Cardiac septum (tissue), 1 donor: ENCODE measurements around the gene TMEM258. TPM values are rescaled to one million over a fixed set of nuclear protein-coding genes. Genes with fewer than 3 reads are reported as not detected.

Experiments used
- DNase-seq: peaks from one replicate; pipeline ENCODE4 v3.0.0-alpha.2; 2020; ENCODE audit warnings: low spot score
- intact Hi-C: fragments of 100-400 bp; cut with DNase I; formaldehyde crosslinking; loops from one replicate; pipeline ENCODE4 v1.14.0; 2022
- total RNA-seq: library from RNA; stranded (reverse); fragmentation: NEBNext Ultra II Directional; extraction: Animal tissue kit (Norgen Biotek cat#: 25700); gene quantifications from one replicate; pipeline ENCODE4 v1.2.1, GENCODE V29; 2021
- donor health status: DM: no; HTN: no; CAD: no.

The TMEM258 gene
- total RNA-seq, 1 donor from 2014 or later, result 97.1 TPM

DNA sequence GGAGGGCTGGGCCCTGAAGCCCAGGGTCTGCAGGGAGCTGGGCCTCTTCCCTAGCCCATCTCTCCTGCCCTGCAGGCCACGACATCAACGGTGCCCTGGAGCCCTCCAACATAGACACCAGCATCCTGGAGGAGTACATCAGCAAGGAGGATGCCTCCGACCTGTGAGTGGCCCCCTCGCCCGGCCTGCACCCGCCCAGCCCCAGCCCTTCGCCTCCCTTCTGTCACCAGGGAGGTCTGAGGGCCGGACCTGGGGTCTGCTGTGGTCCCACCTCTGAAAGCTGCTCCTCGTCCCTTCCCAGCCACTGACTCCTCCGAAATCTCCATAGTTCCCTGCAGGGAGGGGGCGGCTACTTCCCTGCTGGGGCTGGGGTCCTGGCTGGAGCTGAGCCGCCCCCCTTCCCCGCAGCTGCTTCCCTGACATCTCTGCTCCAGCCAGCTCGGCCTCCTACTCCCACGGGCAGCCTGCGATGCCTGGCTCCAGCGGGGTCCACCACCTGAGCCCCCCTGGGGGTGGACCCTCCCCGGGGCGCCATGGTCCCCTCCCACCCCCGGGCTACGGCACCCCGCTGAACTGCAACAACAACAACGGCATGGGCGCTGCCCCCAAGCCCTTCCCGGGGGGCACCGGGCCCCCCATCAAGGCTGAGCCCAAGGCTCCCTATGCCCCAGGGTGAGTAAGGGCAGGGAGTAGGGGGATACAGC is 26.7 kb downstream of the TMEM258 start:
- DNase-seq, result no peak
- intact Hi-C loops, result no loop called here

GRCh38 chr11:61764606-61765260 is 27.7 kb downstream of the TMEM258 start:
- intact Hi-C loops, result no loop called here
- DNase-seq, result no peak

DNA sequence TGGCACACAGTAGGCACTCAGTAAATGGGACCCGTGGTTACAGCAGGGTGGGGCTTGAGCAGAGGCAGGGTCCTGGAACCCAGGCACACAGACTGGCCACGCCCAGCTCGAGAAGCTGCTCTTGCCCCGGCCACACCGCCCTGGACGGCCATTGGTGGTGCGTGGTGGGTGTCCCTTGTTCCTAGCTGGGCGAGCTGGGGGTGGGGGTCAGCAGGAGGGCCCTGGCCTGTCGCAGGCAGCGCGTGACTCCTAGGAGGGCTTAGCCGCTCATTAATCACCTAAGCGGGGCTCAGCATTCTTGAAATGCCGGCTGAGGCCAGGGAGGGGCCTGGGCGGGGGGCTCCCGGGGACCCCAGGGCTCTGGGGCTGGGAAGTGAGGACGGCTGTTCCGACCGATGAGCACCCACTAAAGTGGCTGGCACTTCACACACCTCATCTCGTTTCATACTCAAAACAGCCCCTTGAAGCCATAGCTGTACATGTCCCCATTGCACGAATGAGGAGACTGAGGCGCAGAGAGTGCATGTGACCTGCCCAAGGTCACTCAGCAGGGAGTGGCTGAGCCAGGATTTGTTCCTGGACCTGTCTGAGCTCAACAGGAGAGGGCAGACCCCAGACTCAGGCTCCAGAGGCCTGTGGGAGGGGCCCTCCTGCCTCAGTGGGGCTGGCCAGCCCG is 28.3 kb downstream of the TMEM258 start:
- no peak for DNase-seq
- intact Hi-C loops, result no loop called here

- intact Hi-C loops, result no loop called here
- DNase-seq, result no peak
Observed at GRCh38 chr11:61762798-61763197, 29.6 kb downstream of the TMEM258 start.

DNA sequence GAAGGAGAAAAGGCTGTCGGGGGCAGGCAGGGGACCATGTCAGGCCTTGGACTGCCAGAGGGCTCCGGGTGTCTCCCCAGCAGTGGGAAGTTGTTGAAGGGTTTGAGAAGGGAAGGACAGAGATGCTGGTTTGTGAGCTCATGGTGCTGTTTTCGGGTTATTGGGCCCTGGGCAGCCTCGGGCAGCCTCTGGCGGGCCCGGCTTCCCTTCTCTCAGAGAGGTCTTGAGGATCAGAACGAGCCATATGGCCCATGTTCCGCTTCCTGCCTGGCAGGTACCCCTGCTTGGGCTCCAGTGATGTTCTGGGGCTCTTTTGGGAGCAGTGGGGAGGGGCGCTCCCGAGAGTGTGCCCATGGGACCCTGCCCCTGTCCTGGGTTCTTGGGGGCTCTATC is 30.2 kb downstream of the TMEM258 start:
- no peak for DNase-seq
- intact Hi-C loops, result no loop called here

- DNase-seq, result no peak
- intact Hi-C loops, result no loop called here
Observed at GRCh38 chr11:61761440-61762222, 30.8 kb downstream of the TMEM258 start.

GRCh38 chr11:61760946-61761345 is 31.5 kb downstream of the TMEM258 start:
- intact Hi-C loops, result no loop called here
- no peak for DNase-seq

DNA sequence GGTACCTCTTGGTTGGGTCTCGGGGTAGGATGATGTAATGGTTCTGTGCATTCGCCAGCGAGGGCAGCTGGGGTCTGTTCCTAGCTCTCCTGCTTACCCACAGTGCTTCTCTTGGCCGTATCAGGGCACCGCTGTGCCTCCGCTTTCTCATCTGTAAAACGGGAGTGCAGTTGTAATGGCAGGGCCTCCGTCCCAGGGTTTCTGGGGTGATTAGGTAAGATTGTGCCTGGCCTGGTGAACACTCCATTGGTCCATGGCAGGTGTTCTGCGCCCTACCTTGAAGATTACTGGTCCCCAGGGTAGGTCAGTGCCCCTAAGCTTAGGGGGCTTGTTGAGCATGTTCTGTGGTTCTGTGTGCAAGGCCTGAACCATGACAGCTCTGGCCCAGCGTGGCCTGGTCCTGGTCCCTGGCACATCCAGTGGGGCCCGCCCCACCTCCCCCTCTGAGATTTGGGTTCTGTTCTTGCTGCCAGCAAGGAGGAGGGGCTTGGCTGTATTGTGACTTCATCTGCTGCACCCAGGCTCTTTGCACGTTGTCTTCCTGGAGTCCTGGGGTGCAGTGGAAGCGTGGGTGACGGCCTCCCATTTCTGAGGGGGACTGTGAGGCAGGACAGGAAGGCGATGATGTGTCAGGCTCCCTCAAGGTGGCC is 35.1 kb downstream of the TMEM258 start:
- intact Hi-C loops, result no loop called here

GRCh38 chr11:61756452-61757212 is 35.8 kb downstream of the TMEM258 start:
- intact Hi-C loops, result no loop called here
- DNase-seq, result no peak

More for the DNA sequence above, 35.1 kb downstream of the TMEM258 start:
- DNase-seq, result no peak

DNA sequence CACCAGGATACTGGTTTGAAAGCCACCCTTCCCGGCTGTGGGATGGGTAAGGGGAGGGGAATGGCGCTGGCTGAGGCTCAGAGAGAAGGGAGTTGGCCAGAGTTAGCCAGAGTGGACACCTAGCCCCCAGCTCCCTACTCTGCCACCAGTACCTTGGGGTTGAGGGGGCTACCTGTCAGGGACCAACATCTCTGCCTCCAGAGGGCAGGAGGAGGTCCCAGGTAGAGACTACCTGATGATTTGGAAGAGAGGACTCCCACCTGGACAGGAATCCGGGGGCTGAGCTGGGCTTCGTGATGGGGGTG is 36.3 kb downstream of the TMEM258 start:
- no peak for DNase-seq
- intact Hi-C loops, result no loop called here

DNA sequence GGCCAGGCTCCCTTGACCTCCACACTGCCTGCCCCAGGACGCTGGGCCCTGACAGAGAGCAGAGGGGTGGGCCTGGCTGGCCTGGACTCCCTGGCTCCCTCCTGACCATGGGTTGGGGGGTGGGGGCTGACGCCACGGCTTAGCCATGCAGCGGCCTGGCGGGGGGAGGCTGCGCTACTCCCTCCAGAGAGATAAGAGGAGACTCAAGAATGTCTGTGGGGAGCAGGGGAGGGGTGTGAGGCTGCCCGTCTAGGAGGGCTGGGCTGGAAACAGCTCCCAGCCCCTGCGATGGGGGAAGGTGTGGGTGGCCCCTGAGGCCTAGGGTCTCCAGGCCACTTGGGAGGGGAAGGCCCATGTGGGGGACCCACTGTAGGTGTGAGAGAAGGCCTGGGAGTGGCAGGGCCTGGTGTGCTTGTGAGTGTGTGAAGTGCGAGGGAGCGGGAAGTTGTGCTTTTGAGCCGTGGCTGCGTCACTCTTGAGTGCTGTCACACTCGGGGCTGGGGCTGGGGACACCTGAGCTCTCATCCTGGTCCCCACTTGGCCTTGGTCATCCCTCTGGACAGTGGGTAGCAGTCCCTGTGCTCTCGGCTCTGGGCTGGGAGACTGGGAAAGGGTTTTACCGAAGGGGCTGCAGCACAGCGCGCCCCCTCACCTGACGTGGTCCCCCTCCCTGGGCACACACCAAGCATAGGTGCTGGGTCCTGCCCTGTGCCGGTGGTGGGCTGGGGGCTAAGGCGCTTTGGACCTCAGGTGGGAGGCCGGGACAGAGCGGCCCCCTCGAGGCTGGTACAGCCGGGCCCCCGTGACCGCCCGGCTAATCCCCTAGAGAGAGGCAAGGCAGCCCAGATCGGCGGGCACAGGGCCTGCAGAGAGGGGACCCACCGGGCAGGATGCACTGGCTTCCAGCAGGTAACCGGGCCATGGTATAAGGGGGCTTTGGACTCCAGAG is 37.6 kb downstream of the TMEM258 start:
- DNase-seq, result no peak
- intact Hi-C loops, result no loop called here

DNA sequence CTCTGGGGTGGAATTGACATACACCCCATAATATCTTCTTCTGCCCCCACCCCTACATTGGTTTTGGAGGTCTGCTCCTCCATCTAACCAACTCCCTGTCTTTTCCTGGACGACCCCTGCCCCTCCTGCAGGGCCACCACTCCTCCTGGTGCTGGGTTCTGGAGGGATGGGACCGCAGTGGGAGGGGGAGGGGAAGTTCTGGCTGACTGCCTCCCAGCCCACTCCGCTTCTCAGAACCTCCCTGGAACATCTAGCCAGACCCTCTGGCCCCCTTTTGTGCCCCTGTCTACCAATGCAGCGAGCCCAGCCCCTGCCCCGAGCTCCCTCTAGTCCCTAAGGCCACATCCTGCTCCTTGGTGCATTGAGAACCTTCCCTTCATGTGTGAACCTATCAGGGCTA is 38.7 kb downstream of the TMEM258 start:
- intact Hi-C loops, result no loop called here
- DNase-seq, result no peak

DNA sequence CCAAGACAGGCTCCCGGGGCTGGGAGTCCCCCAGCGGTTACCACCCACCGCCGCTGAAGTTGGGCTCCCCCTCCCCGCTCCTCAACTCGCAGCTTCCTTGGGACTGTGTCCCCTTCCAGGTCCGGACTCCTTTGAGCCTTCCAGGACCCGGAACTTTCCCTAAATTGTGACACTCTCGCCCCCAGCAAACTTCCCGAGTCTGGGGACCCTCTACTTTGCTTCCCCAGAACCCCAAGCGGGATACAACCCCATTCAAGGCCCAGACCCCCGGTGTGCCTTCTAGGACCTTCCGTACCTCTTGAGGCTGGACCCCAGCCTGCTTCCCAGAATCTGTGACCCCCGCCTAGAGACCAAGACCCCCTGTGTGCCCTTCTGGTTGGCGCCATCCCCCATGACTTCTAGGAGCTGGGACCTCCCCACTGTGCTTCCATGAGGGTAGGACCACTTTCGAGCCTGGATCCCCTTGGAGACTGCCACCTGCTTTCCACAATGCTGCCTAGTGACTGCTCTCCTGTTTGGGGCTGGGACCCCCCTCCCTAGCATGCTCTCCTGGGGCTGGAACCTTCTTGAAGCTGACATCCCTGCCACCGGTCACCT is 39.4 kb downstream of the TMEM258 start:
- DNase-seq, result no peak
- intact Hi-C loops, result no loop called here

- DNase-seq, result no peak
- intact Hi-C loops, result no loop called here
Observed at GRCh38 chr11:61752117-61752924, 40.1 kb downstream of the TMEM258 start, which contains the start of gene MYRF. MYRF (plus strand) TSS chr11:61752636; CDS start chr11:61752745, 109 bp downstream.

DNA sequence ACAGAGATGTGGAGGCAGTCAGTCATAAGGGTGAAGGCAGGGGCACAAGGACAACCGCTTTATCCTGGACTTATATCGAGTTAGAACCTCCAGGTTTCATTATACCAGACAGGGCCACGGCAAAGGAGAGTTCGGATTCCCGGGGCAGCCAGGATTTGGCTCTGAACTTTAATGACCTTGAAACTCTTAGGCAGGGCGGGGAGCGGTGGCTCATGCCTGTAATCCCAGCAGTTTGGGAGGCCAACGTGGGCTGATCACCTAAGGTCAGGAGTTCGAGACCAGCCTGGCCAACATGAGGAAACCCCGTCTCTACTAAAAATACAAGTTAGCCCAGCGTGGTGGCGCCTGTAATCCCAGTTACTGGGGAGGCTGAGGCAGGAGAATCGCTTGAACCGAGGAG is 41.0 kb downstream of the TMEM258 start:
- DNase-seq, result no peak
- intact Hi-C loops, result no loop called here

GRCh38 chr11:61750631-61751273 is 41.6 kb downstream of the TMEM258 start:
- intact Hi-C loops, result no loop called here
- no peak for DNase-seq
